ENCODE results near the gene SORCS2. TPM values are rescaled to one million over a fixed set of nuclear protein-coding genes. Genes with fewer than 3 reads are reported as not detected.
A peak's percentile ranks its signal among the peaks of the same experiment; 100 is the strongest.

The SORCS2 gene
- total RNA-seq, 4 donors from 2014 or later = 0.26 to 17.1 (median 2.9) TPM

DNA sequence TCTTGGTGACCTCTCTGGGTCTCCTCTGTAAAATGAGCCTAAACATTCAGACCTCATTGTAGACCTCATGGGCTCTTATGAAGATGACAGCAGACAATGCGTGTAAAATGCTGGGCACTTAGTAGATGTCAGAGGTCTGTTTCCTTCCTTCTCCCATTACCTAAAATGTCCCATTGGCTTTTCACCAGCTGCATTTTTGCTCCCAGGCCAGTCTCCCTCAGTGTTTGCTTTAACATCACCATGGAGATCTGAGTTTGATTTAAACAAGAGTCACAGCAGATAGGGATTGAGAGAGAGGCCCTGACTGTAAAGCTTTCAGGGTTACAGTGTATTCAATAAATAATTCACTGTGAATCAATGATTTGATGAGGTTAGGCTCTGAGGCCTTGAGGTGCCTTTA is 218.1 kb downstream of the SORCS2 start:
- no peaks in the 10 kb centered on the region for H3K36me3 ChIP-seq
- H3K4me1 ChIP-seq = no peaks in the 10 kb centered on the region
- intact Hi-C loops (cut with DNase I; ENCODE audit: low total_unique reads) = no loop called here
- DNase-seq = peak in 1 of 2 donors; percentile 15
- no peak for TF ChIP-seq CTCF (IDR thresholded peaks at IDR 0.05)
- TF ChIP-seq POLR2A (IDR thresholded peaks at IDR 0.05) = no peak
- no peak overlapping the region for H3K27ac ChIP-seq
- no peaks in the 10 kb centered on the region for H3K27me3 ChIP-seq
- H3K4me3 ChIP-seq = no peak overlapping the region
- H3K9me3 ChIP-seq = peaks cover 0 to 10% of the 10 kb centered on the region in 2 donors

- no peaks in the 10 kb centered on the region for H3K36me3 ChIP-seq
- H3K4me3 ChIP-seq = no peak overlapping the region
- no peak for DNase-seq
- no peaks in the 10 kb centered on the region for H3K27me3 ChIP-seq
- intact Hi-C loops (cut with DNase I; ENCODE audit: low total_unique reads) = no loop called here
- H3K4me1 ChIP-seq = no peaks in the 10 kb centered on the region
- peaks cover 0 to 10% of the 10 kb centered on the region in 2 donors for H3K9me3 ChIP-seq
- no peak overlapping the region for H3K27ac ChIP-seq
- TF ChIP-seq POLR2A (IDR thresholded peaks at IDR 0.05) = no peak
- TF ChIP-seq CTCF (IDR thresholded peaks at IDR 0.05) = no peak
Measured at GRCh38 chr4:7411491-7411890, 219.2 kb downstream of the SORCS2 start.

DNA sequence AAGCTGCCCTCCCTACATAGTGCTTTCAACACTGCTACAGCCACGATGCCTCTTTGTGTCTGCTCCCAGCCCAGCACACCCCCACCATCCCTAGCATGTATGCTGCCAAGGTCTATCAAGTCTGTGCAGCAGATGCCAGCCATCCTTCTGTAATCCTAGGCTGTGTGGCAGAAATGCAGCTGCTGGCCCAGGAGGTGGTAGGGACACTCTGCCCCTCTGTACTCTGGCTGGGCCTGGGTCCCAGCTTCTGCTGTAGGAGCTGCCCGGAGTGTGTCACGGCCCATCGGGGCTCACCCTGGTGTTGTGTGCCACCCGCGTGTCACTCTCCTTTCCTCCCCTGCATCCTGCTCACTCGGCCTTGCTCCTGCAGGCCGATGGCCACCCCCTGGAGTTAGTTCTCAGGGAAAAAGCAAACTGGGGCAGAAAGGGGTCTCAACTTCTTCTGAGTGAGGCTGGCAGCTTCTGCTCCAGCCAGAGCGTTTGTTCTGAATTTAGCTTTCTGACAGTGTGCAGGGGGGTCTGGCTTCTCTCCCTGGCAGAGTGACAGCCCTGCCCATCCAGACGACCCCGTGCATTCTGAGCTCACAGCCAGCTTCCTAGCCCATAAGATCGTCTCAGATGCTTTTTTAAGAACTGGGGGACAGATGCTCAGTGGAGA is 219.7 kb downstream of the SORCS2 start:
- Histone ChIP-seq H3K4me1 (no peaks in the 10 kb centered on the region), H3K27ac (no peak overlapping the region), H3K27me3 (no peaks in the 10 kb centered on the region), H3K9me3 (peaks cover 0 to 10% of the 10 kb centered on the region in 2 donors), H3K4me3 (no peak overlapping the region), H3K36me3 (no peaks in the 10 kb centered on the region)
- TF ChIP-seq POLR2A (IDR thresholded peaks at IDR 0.05) (no peak), CTCF (IDR thresholded peaks at IDR 0.05) (no peak)
- peak in 1 of 2 donors; percentile 10 for DNase-seq
- intact Hi-C loops (cut with DNase I; ENCODE audit: low total_unique reads) = no loop called here

GRCh38 chr4:7412554-7412912 is 220.2 kb downstream of the SORCS2 start:
- peaks cover 0 to 10% of the 10 kb centered on the region in 2 donors for H3K9me3 ChIP-seq
- TF ChIP-seq POLR2A (IDR thresholded peaks at IDR 0.05) = no peak
- no peak for TF ChIP-seq CTCF (IDR thresholded peaks at IDR 0.05)
- H3K27ac ChIP-seq = no peak overlapping the region
- no peaks in the 10 kb centered on the region for H3K27me3 ChIP-seq
- no peak overlapping the region for H3K4me3 ChIP-seq
- intact Hi-C loops (cut with DNase I; ENCODE audit: low total_unique reads) = no loop called here
- H3K4me1 ChIP-seq = no peaks in the 10 kb centered on the region
- H3K36me3 ChIP-seq = no peaks in the 10 kb centered on the region
- peak in 1 of 2 donors; percentile 5 for DNase-seq

GRCh38 chr4:7414046-7414445 is 221.7 kb downstream of the SORCS2 start:
- Histone ChIP-seq H3K9me3 (no peaks in the 10 kb centered on the region), H3K27ac (no peak overlapping the region), H3K4me3 (no peak overlapping the region), H3K4me1 (no peaks in the 10 kb centered on the region), H3K27me3 (no peaks in the 10 kb centered on the region), H3K36me3 (no peaks in the 10 kb centered on the region)
- peak in 1 of 2 donors; percentile 0 for DNase-seq
- TF ChIP-seq POLR2A (IDR thresholded peaks at IDR 0.05) (no peak), CTCF (IDR thresholded peaks at IDR 0.05) (no peak)
- intact Hi-C loops (cut with DNase I; ENCODE audit: low total_unique reads) = no loop called here

Measured in uterus (tissue), 4 donors.